RWPE2 (cell line): ENCODE data around the gene USP24.

Experiments used
- ATAC-seq: fragments of 200-7000 bp; cut with Tn5 transposase; 3 replicates; pipeline ENCODE4 v1.9.1; 2021; ENCODE audit warnings: low read depth
- DNase-seq: peaks from one replicate; pipeline ENCODE4 v3.0.0-alpha.2; 2020; ENCODE audit warnings: low spot score
- H3K27ac ChIP-seq: fragments of 450-650 bp; 2 replicates; pipeline ENCODE4 v1.5.1; 2017; ENCODE audit warnings: mild to moderate bottlenecking; ENCODE audit not compliant: poor library complexity, severe bottlenecking
- H3K27me3 ChIP-seq: fragments of 250-450 bp; sonication (Bioruptor Pico); 2 replicates; pipeline ENCODE4 v1.5.1; 2021; ENCODE audit warnings: mild to moderate bottlenecking, moderate library complexity; ENCODE audit not compliant: insufficient read depth, poor library complexity, severe bottlenecking
- H3K36me3 ChIP-seq: fragments of 250-450 bp; sonication (Bioruptor Pico); 2 replicates; pipeline ENCODE4 v1.5.1; 2020; ENCODE audit warnings: low read depth, mild to moderate bottlenecking, moderate library complexity
- H3K4me1 ChIP-seq: fragments of 250-450 bp; sonication (Bioruptor Pico); 2 replicates; pipeline ENCODE4 v1.5.1; 2021; ENCODE audit warnings: mild to moderate bottlenecking, moderate library complexity; ENCODE audit not compliant: insufficient read depth, poor library complexity, severe bottlenecking
- H3K4me3 ChIP-seq: fragments of 250-450 bp; sonication (Bioruptor Pico); 2 replicates; pipeline ENCODE4 v1.5.1; 2021; ENCODE audit warnings: mild to moderate bottlenecking, moderate library complexity; ENCODE audit not compliant: severe bottlenecking
- H3K9me3 ChIP-seq: fragments of 250-450 bp; sonication (Bioruptor Pico); 2 replicates; pipeline ENCODE4 v1.5.1; 2021; ENCODE audit warnings: mild to moderate bottlenecking, moderate library complexity; ENCODE audit not compliant: severe bottlenecking
- CTCF ChIP-seq: fragments of 450-650 bp; IDR thresholded peaks from one replicate; pipeline ENCODE4 v1.5.1; 2017; ENCODE audit warnings: mild to moderate bottlenecking, moderate library complexity; ENCODE audit not compliant: poor library complexity, severe bottlenecking

The USP24 gene

GRCh38 chr1:55062801-55063576, 152.2 kb downstream of the USP24 start:
- Histone ChIP-seq H3K36me3 (peaks cover 85% of the 10 kb centered on the region), H3K4me3 (no peak overlapping the region), H3K27ac (no peak overlapping the region), H3K27me3 (no peaks in the 10 kb centered on the region), H3K9me3 (no peaks in the 10 kb centered on the region), H3K4me1 (peaks cover 12% of the 10 kb centered on the region)
- DNase-seq = no peak
- TF ChIP-seq CTCF = no peak
- no peak for ATAC-seq

DNA sequence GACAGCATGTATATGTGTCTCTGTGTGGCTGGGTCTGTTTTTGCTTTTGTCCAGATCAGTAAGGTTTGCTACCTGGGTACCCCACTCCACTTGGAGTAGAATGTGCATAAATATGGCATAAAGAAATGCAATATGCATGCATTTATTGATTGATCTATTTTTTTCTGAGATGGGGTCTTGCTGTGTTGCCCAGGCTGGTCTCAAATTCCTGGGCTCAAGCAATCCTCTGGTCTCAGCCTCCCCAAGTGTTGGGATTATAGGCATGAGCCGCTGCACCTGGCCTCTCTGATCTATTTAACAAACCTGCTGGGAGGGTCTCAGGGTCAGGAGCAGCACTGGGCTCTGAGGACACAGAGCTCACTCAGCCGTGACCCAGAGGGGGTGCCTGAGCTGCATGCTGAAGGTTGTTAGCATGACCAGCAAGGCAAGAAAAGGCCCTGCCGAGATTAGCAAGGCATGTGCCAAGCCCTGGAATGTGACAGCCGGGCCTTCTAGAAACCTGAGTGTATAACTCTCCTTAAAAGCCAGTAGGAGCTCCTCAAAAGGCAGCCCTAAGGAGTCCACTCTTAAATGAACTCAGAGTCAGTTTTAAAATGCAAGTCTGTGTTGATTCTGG, 153.3 kb downstream of the USP24 start:
- no peak for TF ChIP-seq CTCF
- Histone ChIP-seq H3K4me3 (no peak overlapping the region), H3K27ac (no peak overlapping the region), H3K36me3 (peaks cover 89% of the 10 kb centered on the region), H3K27me3 (no peaks in the 10 kb centered on the region), H3K4me1 (peaks cover 12% of the 10 kb centered on the region), H3K9me3 (no peaks in the 10 kb centered on the region)
- DNase-seq (no peak), ATAC-seq (no peak)

GRCh38 chr1:55061000-55061705, 154.0 kb downstream of the USP24 start:
- Histone ChIP-seq H3K27me3 (no peaks in the 10 kb centered on the region), H3K9me3 (no peaks in the 10 kb centered on the region), H3K4me3 (no peak overlapping the region), H3K36me3 (peaks cover 90% of the 10 kb centered on the region), H3K4me1 (peaks cover 12% of the 10 kb centered on the region), H3K27ac (no peak overlapping the region)
- no peak for DNase-seq
- no peak for ATAC-seq
- TF ChIP-seq CTCF = no peak

GRCh38 chr1:55060133-55060999, 154.8 kb downstream of the USP24 start:
- Histone ChIP-seq H3K4me1 (peaks cover 12% of the 10 kb centered on the region), H3K27ac (no peak overlapping the region), H3K9me3 (no peaks in the 10 kb centered on the region), H3K4me3 (no peak overlapping the region), H3K36me3 (peaks cover 92% of the 10 kb centered on the region), H3K27me3 (no peaks in the 10 kb centered on the region)
- no peak for TF ChIP-seq CTCF
- DNase-seq (no peak), ATAC-seq (no peak)
